Lower leg skin (tissue), 3 donors: ENCODE measurements around the gene FAM162A.

Source experiments
- POLR2A ChIP-seq, 2 donors: fragments of 450-650 bp; IDR thresholded peaks; one replicate each; pipeline ENCODE4 v1.6.1; 2016 to 2017; ENCODE audit warnings: antibody characterized with exemption in 2 of 2, mild to moderate bottlenecking in 1 of 2, moderate library complexity in 1 of 2
- TF ChIP-seq, protein P1 (sequence below), 3 donors: fragments of 450-650 bp; IDR thresholded peaks; one replicate each; pipeline ENCODE4 v1.5.1; 2016; ENCODE audit warnings: antibody characterized with exemption in 3 of 3, mild to moderate bottlenecking in 3 of 3, moderate library complexity in 2 of 3

DNA sequence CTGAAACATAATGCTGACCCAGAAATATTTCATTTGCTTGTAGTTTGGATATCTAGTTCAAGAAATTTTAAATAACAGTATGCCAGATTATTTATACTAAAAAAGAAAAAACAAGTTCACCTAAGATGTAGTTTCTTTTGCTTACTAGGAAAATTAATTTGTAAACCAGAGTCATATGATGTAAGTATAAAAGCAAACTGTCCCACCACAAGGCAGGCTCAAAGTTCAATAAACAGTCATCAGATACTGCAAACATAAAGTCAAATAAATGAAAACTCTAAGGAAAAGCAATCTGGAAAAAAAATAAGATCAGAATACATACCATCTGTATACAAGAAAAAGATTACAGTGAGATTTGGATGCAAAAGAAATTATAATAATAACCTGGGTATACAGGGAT is 72.1 kb downstream of the FAM162A start:
- TF ChIP-seq POLR2A (IDR thresholded peaks at IDR 0.05) = no peak
- TF ChIP-seq, protein P1, sequence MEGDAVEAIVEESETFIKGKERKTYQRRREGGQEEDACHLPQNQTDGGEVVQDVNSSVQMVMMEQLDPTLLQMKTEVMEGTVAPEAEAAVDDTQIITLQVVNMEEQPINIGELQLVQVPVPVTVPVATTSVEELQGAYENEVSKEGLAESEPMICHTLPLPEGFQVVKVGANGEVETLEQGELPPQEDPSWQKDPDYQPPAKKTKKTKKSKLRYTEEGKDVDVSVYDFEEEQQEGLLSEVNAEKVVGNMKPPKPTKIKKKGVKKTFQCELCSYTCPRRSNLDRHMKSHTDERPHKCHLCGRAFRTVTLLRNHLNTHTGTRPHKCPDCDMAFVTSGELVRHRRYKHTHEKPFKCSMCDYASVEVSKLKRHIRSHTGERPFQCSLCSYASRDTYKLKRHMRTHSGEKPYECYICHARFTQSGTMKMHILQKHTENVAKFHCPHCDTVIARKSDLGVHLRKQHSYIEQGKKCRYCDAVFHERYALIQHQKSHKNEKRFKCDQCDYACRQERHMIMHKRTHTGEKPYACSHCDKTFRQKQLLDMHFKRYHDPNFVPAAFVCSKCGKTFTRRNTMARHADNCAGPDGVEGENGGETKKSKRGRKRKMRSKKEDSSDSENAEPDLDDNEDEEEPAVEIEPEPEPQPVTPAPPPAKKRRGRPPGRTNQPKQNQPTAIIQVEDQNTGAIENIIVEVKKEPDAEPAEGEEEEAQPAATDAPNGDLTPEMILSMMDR (IDR thresholded peaks at IDR 0.05) = no peak
